Hair follicle dermal papilla cell (primary cell): ENCODE measurements around the gene PCYOX1L. TPM values are rescaled to one million over a fixed set of nuclear protein-coding genes. Genes with fewer than 3 reads are reported as not detected.

Experiments used
- total RNA-seq: library from RNA; depleted of rRNA; stranded (reverse); fragments of >200 nt; gene quantifications from 2 replicates; pipeline ENCODE4 v1.2.3, GENCODE V29; 2012

The PCYOX1L gene, protein sequence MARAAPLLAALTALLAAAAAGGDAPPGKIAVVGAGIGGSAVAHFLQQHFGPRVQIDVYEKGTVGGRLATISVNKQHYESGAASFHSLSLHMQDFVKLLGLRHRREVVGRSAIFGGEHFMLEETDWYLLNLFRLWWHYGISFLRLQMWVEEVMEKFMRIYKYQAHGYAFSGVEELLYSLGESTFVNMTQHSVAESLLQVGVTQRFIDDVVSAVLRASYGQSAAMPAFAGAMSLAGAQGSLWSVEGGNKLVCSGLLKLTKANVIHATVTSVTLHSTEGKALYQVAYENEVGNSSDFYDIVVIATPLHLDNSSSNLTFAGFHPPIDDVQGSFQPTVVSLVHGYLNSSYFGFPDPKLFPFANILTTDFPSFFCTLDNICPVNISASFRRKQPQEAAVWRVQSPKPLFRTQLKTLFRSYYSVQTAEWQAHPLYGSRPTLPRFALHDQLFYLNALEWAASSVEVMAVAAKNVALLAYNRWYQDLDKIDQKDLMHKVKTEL
- total RNA-seq, result 3.2 and 4.2 TPM in 2 replicates

DNA sequence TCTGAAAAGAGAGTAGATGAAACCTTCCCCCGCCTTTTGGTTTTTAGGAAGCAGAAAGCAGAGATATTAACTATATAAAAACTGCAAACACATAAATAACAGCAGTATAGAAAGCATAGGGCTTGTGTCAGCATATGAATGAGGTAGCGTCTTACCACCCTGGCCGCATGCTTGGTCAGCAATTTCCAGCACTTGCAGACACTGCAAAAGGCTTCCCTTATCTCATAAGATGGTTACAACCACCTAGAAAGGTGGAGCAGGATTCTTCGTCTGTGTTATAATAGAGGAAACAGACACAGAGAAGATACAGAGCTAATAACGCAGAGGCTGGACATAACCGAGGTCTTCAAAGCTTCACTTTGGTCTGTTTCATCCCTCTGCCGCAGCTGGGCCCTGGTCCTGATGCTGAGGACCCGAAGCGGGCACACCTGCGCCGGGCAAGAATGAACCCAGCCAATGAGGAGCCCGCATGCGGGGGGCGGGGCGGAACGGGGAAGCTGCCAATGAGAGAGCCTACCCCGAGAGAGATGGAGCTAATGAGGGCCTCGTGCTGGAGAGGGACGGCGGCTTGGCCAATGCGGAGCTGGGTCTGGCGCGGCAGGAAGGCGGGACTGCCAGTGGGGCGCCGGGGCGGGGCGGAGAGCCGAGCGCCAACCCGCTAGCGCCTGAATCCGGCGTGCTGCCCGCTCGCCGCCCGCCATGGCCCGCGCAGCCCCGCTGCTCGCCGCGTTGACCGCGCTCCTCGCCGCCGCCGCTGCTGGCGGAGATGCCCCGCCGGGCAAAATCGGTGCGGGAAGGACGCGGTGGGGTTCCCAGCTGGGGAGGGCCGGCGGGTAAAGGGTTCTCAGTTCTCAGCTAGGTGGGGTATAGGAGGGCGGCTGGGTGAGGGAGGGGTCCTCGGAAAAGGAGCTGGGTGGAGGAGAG is at the start of gene PCYOX1L:
PCYOX1L (plus strand) TSS at position 677 of the 924 bp plus-strand sequence; CDS start at position 700, 23 bp downstream.

DNA sequence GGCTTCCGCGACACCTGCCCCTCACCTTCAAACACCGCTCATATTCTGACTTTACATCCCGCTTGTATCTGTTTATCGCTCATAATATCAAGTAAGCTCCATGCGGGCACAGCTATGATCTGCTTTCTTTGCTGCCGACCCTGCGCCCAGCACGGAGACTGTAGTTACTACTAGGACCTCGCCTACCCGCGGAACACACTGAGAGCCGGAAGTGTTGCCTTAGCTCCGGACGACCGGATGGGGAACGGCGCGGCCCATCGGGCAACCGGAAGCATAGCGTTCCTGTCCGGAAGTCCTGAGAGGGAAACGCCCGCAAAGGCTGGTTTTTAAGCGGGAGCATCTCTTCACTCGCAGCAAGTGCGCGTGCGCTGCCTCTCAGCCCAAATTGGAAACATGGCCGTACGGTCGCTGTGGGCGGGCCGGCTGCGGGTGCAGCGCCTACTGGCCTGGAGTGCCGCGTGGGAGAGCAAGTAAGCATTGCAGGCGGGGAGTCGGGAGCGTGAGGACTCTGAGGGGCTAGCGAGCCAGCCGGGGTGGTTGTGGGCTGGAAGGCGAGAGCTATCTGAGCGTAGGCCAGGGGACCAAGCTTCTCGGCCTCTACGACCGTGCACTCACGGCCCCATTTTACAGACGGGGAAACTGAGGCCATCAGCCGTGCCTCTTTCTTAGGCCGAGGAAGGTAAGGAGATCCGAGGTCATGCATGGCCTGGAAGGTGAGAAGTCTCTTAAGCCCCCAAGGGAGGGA is 12.5 kb upstream of the PCYOX1L start, which contains the start of gene GRPEL2:
GRPEL2 (plus strand) TSS at position 353 of the 745 bp plus-strand sequence; CDS start at position 394, 41 bp downstream.

DNA sequence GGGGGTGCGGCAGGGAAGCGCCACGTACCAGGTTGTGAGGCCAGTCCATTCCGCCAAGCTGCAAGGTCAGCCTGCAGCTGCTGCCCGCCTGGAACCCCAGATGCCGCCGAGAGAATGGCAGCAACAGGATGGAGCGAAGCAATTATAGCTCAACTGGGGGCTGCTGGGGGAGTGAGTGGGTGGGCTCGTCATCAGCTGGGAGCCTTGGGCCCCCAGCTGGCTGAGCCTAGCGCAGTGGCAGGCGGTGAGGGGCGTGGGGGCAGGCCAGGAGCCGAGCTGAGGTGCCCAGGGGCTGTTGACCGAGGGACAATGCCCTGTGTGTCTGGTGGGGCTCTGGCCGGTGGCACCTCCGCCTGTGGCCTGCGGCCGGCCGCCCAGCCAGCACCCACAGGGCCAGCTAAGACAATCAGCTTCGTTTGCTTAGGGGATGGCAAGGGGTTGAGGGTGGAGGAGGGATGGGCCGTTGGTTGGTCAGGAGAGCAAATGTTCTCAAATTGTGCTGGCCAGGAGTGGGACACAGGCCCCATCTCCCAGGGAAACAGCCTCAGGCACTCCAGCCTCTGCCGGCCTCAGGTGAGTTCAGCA is 21.4 kb downstream of the PCYOX1L start, which contains the start of gene IL17B:
IL17B (minus strand) TSS at position 116 of the 585 bp plus-strand sequence; CDS start at position 49, 67 bp downstream.

Other genes with a start within 250 kb of the PCYOX1L start
- 10.2 and 14.1 TPM in 2 replicates for gene ABLIM3, start 216.6 kb upstream of the PCYOX1L start, total RNA-seq
- gene AFAP1L1, start 86.2 kb upstream of the PCYOX1L start, total RNA-seq, result 10.1 TPM in 2 replicates
- gene GRPEL2, start 12.5 kb upstream of the PCYOX1L start, total RNA-seq, result 21.5 and 23.2 TPM in 2 replicates
- gene IL17B, start 21.2 kb downstream of the PCYOX1L start, total RNA-seq, result not detected in 2 replicates
- gene CSNK1A1, start 193.4 kb downstream of the PCYOX1L start, total RNA-seq, result 469 and 504 TPM in 2 replicates
- 1.9 and 2.4 TPM in 2 replicates for gene ARHGEF37, start 223.5 kb downstream of the PCYOX1L start, total RNA-seq